Subcutaneous adipose tissue (tissue), 4 donors: Measurements from ENCODE around the gene NT5C2. TPM values are rescaled to one million over a fixed set of nuclear protein-coding genes. Genes with fewer than 3 reads are reported as not detected.

ENCODE experiments used
- total RNA-seq, 4 donors: library from RNA; depleted of rRNA; stranded (reverse); fragments of >200 nt; gene quantifications; one replicate each; pipeline ENCODE4 v1.1.0, GENCODE V29; 2016
- TF ChIP-seq, protein P1 (sequence below): fragments of 450-650 bp; IDR thresholded peaks from one replicate; pipeline ENCODE4 v1.5.1; 2016; ENCODE audit warnings: low read depth, mild to moderate bottlenecking, control low read depth, antibody characterized with exemption, moderate library complexity

NT5C2 gene
- total RNA-seq, 4 donors from 2014 or later = 62.1 to 262 (median 71.4) TPM

DNA sequence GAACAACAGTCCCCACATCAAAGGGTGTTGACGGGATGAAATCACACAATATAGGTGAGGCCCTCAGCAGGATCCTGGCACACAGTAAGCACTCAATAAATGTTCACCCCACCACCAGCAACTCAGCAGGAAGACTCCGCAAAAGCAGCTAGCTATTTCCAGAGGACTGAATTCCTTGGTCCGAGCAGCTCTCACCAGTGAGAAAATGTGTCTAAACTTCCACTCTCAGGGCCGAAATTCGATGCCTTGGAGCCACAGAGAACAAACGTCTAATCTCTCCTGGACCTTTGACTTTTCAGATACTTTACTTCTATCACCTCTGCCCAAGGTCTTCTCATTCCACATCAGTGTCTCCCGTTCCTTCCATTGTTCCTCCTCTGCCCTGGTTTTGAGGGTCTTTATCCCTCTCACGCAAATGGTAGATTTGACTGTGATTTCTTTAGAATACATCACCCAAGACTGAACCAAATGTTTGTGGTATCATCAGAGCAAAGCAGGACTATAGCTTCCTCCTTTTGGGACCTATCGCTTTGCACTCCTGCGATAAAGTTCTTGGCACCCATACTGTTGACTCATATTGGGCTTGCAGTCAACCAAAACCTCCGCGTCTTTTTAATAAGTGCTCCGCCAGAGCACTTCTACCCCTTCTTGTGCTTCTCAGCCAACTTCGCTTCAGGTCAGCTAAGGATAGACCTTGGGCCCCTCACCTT is 903 bp upstream of the NT5C2 start:
- TF ChIP-seq, protein P1, sequence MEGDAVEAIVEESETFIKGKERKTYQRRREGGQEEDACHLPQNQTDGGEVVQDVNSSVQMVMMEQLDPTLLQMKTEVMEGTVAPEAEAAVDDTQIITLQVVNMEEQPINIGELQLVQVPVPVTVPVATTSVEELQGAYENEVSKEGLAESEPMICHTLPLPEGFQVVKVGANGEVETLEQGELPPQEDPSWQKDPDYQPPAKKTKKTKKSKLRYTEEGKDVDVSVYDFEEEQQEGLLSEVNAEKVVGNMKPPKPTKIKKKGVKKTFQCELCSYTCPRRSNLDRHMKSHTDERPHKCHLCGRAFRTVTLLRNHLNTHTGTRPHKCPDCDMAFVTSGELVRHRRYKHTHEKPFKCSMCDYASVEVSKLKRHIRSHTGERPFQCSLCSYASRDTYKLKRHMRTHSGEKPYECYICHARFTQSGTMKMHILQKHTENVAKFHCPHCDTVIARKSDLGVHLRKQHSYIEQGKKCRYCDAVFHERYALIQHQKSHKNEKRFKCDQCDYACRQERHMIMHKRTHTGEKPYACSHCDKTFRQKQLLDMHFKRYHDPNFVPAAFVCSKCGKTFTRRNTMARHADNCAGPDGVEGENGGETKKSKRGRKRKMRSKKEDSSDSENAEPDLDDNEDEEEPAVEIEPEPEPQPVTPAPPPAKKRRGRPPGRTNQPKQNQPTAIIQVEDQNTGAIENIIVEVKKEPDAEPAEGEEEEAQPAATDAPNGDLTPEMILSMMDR = no peak

DNA sequence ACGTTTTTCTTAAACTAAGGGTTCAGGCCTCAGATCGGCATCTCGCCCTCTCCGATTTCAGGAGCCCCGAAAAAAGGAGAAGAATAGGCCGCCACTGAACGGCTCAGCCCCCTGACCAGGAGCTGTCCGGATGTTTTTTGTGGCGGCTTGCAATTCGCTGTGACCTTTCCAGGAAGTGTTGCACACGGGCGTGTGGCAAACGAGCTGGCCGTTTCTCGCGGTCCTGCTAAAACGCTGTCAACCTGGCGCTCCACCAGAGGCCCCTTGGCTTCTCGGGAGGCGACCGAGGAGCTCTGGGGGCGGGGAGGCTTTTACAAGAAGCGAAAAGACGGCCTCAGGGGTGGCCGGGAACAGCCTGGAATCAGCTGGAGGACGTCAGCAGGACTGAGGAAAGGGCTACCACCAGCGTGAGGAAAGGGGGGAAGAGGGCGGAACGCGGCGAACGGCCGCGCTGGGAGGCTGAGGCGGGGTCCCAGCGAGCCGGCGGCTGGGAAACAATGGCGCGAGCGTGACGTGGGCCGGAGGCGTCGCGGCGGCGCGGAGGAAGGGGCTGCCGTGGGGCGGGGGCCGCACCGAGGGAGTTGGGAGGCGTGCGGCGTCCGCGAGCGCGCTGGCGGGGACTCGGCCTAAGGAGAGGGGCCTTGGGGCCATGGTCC is 493 bp downstream of the NT5C2 start:
- TF ChIP-seq, protein P1 = no peak

DNA sequence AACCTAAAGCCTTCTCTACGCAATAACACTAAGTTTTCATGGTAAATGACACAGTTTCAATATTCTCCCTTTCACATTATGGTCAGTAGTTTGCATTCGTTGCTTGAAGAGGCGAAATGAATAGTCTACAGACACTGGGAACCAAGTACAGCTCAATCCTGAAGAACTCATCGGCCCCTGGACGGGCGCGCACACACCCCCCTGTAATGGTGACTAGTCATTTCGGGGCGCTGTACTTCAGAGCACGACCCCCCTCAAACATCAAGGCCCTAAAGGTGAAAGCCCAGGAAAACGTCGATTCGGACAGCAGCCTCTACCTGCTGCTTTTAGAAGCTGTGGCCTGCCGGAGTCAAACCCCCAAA is 1.0 kb downstream of the NT5C2 start:
- TF ChIP-seq, protein P1 = no peak

DNA sequence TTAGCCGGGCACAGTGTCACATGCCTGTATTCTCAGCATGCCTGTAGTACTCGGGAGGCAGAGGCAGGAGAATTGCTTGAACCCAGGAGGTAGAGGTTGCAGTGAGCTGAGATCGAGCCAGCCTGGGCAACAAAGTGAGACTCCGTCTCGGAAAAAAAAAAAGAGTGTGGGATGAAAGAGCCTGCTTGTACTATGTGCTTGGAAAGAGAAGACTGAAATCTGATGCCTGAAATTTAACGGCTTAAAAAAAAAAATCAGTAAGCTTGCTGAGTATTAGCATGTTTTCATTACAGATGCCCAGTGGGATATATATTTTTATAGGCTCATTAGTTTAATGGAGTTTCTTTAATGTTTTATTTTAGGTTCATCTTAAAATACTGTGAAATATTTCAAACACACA is 4.2 kb downstream of the NT5C2 start:
- TF ChIP-seq, protein P1 = no peak

DNA sequence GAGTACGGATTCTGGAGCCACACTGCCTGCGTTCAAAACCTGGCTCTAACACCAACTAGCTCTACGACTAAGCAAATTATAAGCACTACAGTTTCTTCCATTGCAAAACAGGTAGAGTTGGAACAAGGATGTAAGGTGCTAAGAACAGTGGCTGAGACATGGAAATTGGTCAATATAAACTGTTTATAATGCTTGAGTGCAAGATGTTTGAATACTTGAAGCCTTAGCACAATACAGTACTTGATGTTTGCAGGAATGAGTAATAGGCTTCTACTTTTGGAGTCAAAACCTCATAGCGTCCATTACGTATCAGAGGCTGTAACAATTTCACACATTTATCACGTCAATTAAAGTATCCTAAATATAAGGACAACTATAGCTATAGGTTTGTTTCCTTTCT is 6.9 kb downstream of the NT5C2 start:
- TF ChIP-seq, protein P1 = no peak

DNA sequence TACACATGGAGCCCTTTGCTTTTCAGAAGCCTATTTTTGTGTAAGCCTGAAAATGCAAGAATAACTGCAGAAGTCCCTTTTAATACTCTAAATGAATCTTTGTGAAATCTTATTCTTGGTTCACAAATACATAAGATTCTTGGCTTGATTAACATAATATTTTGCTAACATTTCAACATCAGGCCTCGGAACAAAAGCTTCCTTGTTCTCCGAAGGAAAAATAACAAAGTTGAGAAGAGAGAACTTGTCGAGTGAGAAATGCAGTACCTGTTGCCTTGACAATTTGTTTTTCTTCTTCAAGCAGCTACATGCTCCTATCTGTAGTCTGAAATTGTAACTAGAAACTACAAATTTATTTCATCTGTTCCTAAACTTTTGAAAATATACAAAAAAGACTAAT is 8.5 kb downstream of the NT5C2 start:
- TF ChIP-seq, protein P1 = no peak

DNA sequence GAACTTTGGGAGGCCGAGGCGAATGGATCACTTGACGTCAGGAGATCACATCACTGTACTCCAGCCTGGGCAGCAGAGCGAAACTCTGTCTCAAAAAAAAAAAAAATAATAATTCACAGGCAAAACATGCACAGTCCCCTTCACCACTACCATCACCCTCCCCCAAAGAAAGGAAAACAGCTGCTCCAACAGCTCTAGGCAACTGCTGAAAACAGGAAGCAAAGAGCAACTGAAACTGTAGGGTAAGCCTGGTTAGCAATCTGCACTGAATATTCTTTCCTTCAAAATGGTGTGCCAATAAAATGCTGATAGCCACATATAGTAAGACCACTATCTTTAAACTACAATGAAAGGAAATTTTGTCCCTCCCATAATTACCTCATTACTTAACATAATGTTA is 11.8 kb downstream of the NT5C2 start:
- TF ChIP-seq, protein P1 = no peak
